ENCODE results near the gene GPBP1. TPM values are rescaled to one million over a fixed set of nuclear protein-coding genes. Genes with fewer than 3 reads are reported as not detected.

The GPBP1 gene
- polyA plus RNA-seq, 1 of the 3 experiments (the other 2 are of a cell fraction): 11.4 TPM

DNA sequence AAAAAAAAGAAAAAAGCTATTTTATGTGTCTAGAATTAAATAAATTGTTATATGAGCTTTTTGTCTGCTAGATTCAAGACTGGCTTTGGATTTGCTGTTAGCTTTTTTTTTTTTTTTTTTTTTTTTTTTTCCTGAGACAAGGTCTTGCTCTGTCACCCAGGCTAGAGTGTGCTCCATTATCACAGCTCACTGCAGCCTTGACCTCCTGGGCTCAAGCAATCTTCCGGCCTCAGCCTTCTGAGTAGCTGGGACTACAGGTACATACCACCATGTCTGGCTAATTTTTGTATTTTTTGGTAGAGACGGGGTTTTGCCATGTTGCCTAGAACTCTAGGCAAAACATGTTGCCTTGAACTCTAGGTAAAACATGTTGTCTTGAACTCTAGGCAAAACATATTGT is 16.7 kb downstream of the GPBP1 start:
- Histone ChIP-seq H3K4me1 (ENCODE audit: control insufficient read depth in 1 of 2, insufficient read depth in 2 of 2, low read depth in 1 of 2, low read length in 1 of 2) (no peaks in the 10 kb centered on the region; a peak in 2 of 4 replicates), H3K9me2 (no peaks in the 10 kb centered on the region), H3K9ac (no peak overlapping the region), H3K4me3 (ENCODE audit: low read depth in 2 of 2, low read length in 1 of 2) (no peak overlapping the region), H3K4me2 (no peak overlapping the region), H3K36me3 (replicated peaks in 1 of 2; ENCODE audit: control insufficient read depth in 1 of 2, insufficient read depth in 2 of 2, low read length in 1 of 2) (peaks cover 0 to 3% of the 10 kb centered on the region in 2 experiments), H3F3A (replicated peaks; ENCODE audit: insufficient read depth) (no peaks in the 10 kb centered on the region), H2AFZ (ENCODE audit: low read depth) (no peak overlapping the region), H3K27me3 (ENCODE audit: insufficient read depth) (no peaks in the 10 kb centered on the region), H4K20me1 (ENCODE audit: insufficient read depth) (peaks cover 89% of the 10 kb centered on the region), H3K79me2 (ENCODE audit: insufficient read depth) (peaks cover 100% of the 10 kb centered on the region), H3K9me3 (no peaks in the 10 kb centered on the region), H3K27ac (ENCODE audit: low read depth in 2 of 2, low read length in 1 of 2) (no peak overlapping the region)
- no peak for DNase-seq
- ChIA-PET POLR2A (no interaction called here), CTCF (no interaction called here)
- 97% methylated on average over 2 of the region's 2 CpGs for WGBS (ENCODE audit: low lambda C conversion rate)
- TF ChIP-seq, protein P1, sequence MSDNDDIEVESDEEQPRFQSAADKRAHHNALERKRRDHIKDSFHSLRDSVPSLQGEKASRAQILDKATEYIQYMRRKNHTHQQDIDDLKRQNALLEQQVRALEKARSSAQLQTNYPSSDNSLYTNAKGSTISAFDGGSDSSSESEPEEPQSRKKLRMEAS (IDR thresholded peaks at IDR 0.05; ENCODE audit: low read depth): no peak
- TF ChIP-seq FOSL2 (IDR thresholded peaks at IDR 0.05; ENCODE audit: borderline replicate concordance, low read depth) (no peak), TEAD4 (IDR thresholded peaks at IDR 0.05; ENCODE audit: borderline replicate concordance, insufficient read depth) (no peak), JUND (IDR thresholded peaks at IDR 0.05) (no peak)

DNA sequence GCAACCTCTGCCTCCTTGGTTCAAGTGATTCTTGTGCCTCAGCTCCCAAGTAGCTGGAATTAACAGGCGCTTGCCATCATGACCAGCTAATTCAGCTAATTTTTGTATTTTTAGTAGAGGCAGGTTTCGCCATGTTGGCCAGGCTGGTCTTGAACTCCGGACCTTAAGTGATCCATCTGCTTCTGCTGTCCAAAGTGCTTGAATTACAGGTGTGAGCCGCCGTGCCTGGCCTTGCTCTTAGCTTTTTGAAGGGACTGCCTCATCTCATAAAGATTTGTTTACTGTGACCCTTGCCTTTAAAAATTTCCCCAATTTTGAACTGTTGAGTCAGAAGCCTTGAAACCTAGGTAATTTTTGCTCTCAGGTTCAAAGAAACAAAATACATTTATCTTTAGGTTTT is 17.3 kb downstream of the GPBP1 start:
- DNase-seq: no peak
- Histone ChIP-seq H2AFZ (ENCODE audit: low read depth) (no peak overlapping the region), H3K4me3 (ENCODE audit: low read depth in 2 of 2, low read length in 1 of 2) (no peak overlapping the region), H3K27me3 (ENCODE audit: insufficient read depth) (no peaks in the 10 kb centered on the region), H3F3A (replicated peaks; ENCODE audit: insufficient read depth) (no peaks in the 10 kb centered on the region), H3K9me3 (no peaks in the 10 kb centered on the region), H4K20me1 (ENCODE audit: insufficient read depth) (peaks cover 89% of the 10 kb centered on the region), H3K27ac (ENCODE audit: low read depth in 2 of 2, low read length in 1 of 2) (no peak overlapping the region), H3K9me2 (no peaks in the 10 kb centered on the region), H3K79me2 (ENCODE audit: insufficient read depth) (peaks cover 100% of the 10 kb centered on the region), H3K36me3 (replicated peaks in 1 of 2; ENCODE audit: control insufficient read depth in 1 of 2, insufficient read depth in 2 of 2, low read length in 1 of 2) (peaks cover 0 to 3% of the 10 kb centered on the region in 2 experiments), H3K4me1 (ENCODE audit: control insufficient read depth in 1 of 2, insufficient read depth in 2 of 2, low read depth in 1 of 2, low read length in 1 of 2) (no peaks in the 10 kb centered on the region; a peak in 2 of 4 replicates), H3K4me2 (no peak overlapping the region), H3K9ac (no peak overlapping the region)
- CTCF ChIA-PET: interaction anchor here (1.1 kb wide), 1 partner anchor 921 kb away, joined by 3 read pairs; no protein-coding TSS in a partner anchor
- TF ChIP-seq, protein P2, sequence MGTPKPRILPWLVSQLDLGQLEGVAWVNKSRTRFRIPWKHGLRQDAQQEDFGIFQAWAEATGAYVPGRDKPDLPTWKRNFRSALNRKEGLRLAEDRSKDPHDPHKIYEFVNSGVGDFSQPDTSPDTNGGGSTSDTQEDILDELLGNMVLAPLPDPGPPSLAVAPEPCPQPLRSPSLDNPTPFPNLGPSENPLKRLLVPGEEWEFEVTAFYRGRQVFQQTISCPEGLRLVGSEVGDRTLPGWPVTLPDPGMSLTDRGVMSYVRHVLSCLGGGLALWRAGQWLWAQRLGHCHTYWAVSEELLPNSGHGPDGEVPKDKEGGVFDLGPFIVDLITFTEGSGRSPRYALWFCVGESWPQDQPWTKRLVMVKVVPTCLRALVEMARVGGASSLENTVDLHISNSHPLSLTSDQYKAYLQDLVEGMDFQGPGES (IDR thresholded peaks at IDR 0.05; ENCODE audit: low read depth, low read length): no peak
- no peak for TF ChIP-seq POLR2AphosphoS5 (IDR thresholded peaks at IDR 0.05; ENCODE audit: low read depth, low read length)
- 98% methylated on average over 5 of the region's 5 CpGs for WGBS (ENCODE audit: low lambda C conversion rate)
- POLR2A ChIA-PET: no interaction called here

DNA sequence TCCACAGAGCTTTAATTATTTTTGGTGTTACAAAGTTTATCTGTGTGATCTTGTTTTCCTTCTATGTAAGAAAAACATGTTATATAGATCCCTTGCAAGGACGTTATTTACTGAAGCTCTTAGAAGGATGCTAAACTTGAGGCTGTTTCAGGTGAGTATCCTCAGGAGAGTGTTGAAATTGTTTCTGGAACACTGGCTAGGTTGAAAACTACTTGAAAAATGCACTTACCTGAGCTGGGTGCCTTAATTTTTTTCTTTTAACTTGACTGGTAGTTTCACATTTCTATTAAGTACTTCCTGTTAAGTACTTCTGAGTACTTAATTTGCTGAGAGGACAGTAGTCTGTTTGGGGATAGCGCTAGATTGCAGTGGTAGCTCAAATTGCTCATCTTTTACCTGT is 18.1 kb downstream of the GPBP1 start:
- Histone ChIP-seq H4K20me1 (ENCODE audit: insufficient read depth) (peaks cover 87% of the 10 kb centered on the region), H3K4me3 (ENCODE audit: low read depth in 2 of 2, low read length in 1 of 2) (no peak overlapping the region), H3K9ac (no peak overlapping the region), H3K9me2 (no peaks in the 10 kb centered on the region), H3K4me2 (no peak overlapping the region), H2AFZ (ENCODE audit: low read depth) (no peak overlapping the region), H3F3A (replicated peaks; ENCODE audit: insufficient read depth) (no peaks in the 10 kb centered on the region), H3K4me1 (ENCODE audit: control insufficient read depth in 1 of 2, insufficient read depth in 2 of 2, low read depth in 1 of 2, low read length in 1 of 2) (no peaks in the 10 kb centered on the region; a peak in 2 of 4 replicates), H3K79me2 (ENCODE audit: insufficient read depth) (peaks cover 100% of the 10 kb centered on the region), H3K9me3 (no peaks in the 10 kb centered on the region), H3K36me3 (replicated peaks in 1 of 2; ENCODE audit: control insufficient read depth in 1 of 2, insufficient read depth in 2 of 2, low read length in 1 of 2) (peaks cover 0 to 3% of the 10 kb centered on the region in 2 experiments), H3K27ac (ENCODE audit: low read depth in 2 of 2, low read length in 1 of 2) (no peak overlapping the region), H3K27me3 (ENCODE audit: insufficient read depth) (no peaks in the 10 kb centered on the region)
- ChIA-PET CTCF (interaction anchor here (0.8 to 1.1 kb wide), 2 partner anchors 8 to 922 kb away, joined by 3 read pairs; no protein-coding TSS in a partner anchor), POLR2A (no interaction called here)
- 89% methylated on average over 2 of the region's 2 CpGs for WGBS (ENCODE audit: low lambda C conversion rate)
- no peak for DNase-seq
- TF ChIP-seq EZH2phosphoT487 (IDR thresholded peaks at IDR 0.05; ENCODE audit: borderline replicate concordance, low read depth) (no peak), EP300 (IDR thresholded peaks at IDR 0.05; ENCODE audit: borderline replicate concordance in 1 of 2, low read depth in 1 of 2, low read length in 1 of 2) (no peak), TEAD4 (IDR thresholded peaks at IDR 0.05; ENCODE audit: borderline replicate concordance, insufficient read depth) (no peak), GABPA (IDR thresholded peaks at IDR 0.05; ENCODE audit: low read depth) (no peak), RCOR1 (IDR thresholded peaks at IDR 0.05; ENCODE audit: low read length) (no peak), YY1 (IDR thresholded peaks at IDR 0.05; ENCODE audit: low read depth) (no peak), JUND (IDR thresholded peaks at IDR 0.05) (no peak), TAF1 (IDR thresholded peaks at IDR 0.05; ENCODE audit: borderline replicate concordance, low read depth, low read length) (no peak), SIN3A (IDR thresholded peaks at IDR 0.05; ENCODE audit: borderline replicate concordance, low read depth, low read length) (no peak), NRF1 (IDR thresholded peaks at IDR 0.05; ENCODE audit: low read depth, low read length) (no peak), POLR2AphosphoS5 (IDR thresholded peaks at IDR 0.05; ENCODE audit: low read depth, low read length) (no peak)
- TF ChIP-seq, protein P2 (IDR thresholded peaks at IDR 0.05; ENCODE audit: low read depth, low read length): no peak
- TF ChIP-seq, protein P3, sequence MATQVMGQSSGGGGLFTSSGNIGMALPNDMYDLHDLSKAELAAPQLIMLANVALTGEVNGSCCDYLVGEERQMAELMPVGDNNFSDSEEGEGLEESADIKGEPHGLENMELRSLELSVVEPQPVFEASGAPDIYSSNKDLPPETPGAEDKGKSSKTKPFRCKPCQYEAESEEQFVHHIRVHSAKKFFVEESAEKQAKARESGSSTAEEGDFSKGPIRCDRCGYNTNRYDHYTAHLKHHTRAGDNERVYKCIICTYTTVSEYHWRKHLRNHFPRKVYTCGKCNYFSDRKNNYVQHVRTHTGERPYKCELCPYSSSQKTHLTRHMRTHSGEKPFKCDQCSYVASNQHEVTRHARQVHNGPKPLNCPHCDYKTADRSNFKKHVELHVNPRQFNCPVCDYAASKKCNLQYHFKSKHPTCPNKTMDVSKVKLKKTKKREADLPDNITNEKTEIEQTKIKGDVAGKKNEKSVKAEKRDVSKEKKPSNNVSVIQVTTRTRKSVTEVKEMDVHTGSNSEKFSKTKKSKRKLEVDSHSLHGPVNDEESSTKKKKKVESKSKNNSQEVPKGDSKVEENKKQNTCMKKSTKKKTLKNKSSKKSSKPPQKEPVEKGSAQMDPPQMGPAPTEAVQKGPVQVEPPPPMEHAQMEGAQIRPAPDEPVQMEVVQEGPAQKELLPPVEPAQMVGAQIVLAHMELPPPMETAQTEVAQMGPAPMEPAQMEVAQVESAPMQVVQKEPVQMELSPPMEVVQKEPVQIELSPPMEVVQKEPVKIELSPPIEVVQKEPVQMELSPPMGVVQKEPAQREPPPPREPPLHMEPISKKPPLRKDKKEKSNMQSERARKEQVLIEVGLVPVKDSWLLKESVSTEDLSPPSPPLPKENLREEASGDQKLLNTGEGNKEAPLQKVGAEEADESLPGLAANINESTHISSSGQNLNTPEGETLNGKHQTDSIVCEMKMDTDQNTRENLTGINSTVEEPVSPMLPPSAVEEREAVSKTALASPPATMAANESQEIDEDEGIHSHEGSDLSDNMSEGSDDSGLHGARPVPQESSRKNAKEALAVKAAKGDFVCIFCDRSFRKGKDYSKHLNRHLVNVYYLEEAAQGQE (IDR thresholded peaks at IDR 0.05; ENCODE audit: low read depth, low read length): no peak
